PC-3 (cell line): ENCODE measurements around the gene LRRC28. TPM values are rescaled to one million over a fixed set of nuclear protein-coding genes. Genes with fewer than 3 reads are reported as not detected.

ENCODE experiments used
- total RNA-seq: library from RNA; depleted of rRNA; stranded (reverse); fragments of >200 nt; gene quantifications from 2 replicates; pipeline ENCODE4 v1.2.3, GENCODE V29; 2014; rRNA removed

Gene LRRC28
- total RNA-seq, 1 experiment from 2014 or later: 10.6 TPM

Other genes with a start within 250 kb of the LRRC28 start
- gene PGPEP1L, start 243.7 kb upstream of the LRRC28 start, total RNA-seq: not detected in 2 replicates
- 9.9 and 15.6 TPM in 2 replicates for gene SYNM, start 146.4 kb upstream of the LRRC28 start, total RNA-seq
- gene TTC23, start 1.9 kb upstream of the LRRC28 start, total RNA-seq: 8.2 and 10.4 TPM in 2 replicates